GM19193 (cell line): Measurements from ENCODE around the gene DHX8.

Experiments used
- POLR2A ChIP-seq: IDR thresholded peaks from 4 replicates; pipeline ENCODE4 v1.6.1; 2011; ENCODE audit not compliant: insufficient read depth, insufficient read length; ENCODE audit errors: extremely low read depth

DHX8 gene

GRCh38 chr17:43534909-43535308 lies 51.1 kb downstream of the DHX8 start:
- TF ChIP-seq POLR2A: no peak

DNA sequence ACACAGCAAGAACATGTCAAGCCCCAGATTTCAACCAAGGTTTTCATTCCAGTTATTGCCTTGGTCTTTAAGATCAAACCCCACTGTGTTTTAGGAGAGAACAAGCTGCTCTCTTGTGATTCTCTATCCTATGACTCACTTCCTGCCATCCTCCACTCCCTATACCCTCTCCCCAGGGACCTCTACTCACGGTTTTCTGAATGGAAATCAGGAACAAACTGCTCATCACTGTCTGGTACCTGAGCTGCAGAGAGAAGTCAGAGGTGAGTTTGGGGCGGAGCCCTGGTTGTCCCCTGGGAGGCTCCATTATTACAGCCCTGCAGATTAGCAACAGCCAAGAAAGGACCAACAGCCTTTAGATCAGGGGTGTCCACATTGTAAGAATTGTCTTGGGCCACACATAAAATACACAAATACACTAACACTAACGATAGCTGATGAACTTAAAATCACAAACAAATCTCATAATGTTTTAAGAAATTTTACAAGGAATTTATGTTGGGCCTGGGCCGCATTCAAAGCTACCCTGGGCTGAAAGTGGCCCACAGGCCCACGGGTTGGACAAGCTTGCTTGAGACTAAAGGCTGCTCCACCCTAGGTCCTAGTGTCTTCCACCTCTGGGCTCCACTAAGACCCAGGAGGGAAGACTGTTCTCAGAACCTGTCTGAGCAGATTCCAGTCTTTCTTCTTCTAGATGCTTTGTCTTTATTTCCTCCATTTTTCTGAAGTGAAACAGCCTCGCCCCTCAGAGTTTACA lies 52.6 kb downstream of the DHX8 start:
- TF ChIP-seq POLR2A: no peak

- TF ChIP-seq POLR2A: no peak
Observed at GRCh38 chr17:43540821-43541674, 57.3 kb downstream of the DHX8 start.

GRCh38 chr17:43542859-43543258 lies 59.1 kb downstream of the DHX8 start:
- no peak for TF ChIP-seq POLR2A

DNA sequence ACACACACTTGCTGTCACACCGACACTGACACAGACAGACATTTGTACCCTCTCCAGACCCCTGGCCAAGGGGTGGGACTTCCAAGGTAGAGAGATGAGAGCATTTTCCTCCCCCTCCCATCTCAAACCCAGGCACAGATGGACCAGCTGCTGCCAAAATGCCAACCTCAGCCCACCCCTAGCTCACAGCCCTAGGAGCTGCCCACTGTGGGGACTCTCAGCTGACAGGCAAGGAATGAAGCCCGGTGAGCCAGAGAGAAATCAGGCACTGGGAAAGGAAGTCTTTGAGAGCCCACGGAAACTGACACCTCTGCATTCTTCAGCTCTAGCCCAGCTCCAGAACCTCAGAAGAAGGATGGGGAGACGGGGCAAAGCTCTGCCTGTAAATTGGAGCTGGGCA lies 59.5 kb downstream of the DHX8 start:
- no peak for TF ChIP-seq POLR2A

DNA sequence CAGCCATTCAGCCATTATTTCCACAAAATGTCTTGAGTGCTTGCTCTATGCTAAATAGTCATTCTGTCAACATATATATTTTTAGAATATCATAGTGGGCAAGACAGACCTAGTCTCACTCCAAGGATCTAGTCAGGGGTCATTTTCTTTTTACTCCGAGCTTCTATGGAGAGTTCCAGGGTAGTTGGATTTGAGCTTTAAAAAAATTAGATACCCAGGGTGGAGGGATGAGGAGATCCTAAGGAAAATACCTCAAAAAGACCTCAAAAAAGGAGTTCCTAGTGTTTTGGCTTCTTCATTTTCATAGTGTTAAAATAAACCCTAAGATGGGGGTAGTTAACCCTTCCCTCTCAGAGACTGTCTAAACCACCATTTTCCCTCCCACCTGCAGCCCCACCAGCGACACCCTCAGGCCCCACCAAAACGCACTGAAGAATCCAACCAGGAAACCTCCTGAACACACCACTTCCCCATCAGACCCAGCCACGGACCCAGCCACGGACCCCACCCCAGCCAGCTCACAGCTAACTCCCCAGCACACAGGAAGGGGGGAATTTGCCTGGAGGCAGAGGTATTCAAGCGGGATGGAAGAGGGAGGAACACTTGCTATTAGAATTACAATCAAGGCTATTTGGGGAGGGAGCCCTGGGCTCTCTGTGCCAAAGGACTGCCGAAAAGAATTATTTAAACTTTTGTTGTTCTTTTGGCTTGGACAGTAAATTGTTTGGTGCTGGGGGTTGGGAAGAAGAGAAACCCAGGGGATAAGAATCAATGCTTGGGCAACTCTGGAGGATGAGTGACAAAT lies 60.2 kb downstream of the DHX8 start:
- TF ChIP-seq POLR2A: no peak

GRCh38 chr17:43545383-43545632 lies 61.5 kb downstream of the DHX8 start:
- no peak for TF ChIP-seq POLR2A

DNA sequence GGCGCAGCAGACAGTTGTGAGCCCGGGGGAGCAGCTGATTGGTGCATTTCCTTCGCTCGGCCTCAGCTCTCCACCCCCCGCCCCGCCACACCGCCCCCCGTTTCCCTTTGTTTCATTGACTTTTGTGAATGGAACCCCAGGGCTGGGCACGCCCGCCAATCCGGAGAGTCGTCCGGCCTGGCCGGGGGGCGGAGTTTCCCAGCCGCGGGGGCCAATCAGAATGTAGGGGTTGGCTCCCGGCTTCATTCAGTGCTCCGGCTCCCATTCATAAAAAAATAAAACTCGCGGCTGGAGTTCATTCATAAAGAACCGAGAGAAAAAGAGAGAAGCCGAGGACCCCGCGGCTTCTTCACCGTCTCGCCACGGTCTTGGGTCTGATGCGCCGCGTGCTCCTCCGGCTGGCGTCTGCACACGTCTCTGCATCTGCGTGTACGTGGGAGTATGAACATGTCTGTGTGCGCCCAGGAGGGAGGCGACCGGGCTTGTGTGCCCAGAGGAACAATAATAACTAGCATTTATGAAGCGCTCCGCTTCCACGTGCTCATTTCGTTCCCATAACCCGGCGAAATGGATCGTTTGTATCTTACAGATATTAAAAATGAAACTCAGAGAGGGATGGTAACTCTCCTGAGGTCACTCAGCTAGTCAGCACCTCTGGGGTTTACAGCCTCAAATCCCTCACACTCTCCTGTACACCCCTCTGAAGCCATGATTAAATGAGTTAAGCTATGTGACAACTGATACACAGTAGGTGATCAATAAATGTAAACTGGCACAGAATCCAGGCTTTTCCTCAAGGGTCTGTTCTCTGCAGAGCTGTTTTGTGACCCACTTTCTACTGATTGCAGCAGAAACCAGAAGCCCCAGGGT lies 62.8 kb downstream of the DHX8 start, which contains the start of gene ETV4:
ETV4 (minus strand) TSS at position 22 of the 870 bp plus-strand sequence. CDS start 723 bp downstream, outside the sequence.
- no peak for TF ChIP-seq POLR2A

- TF ChIP-seq POLR2A: no peak
Observed at GRCh38 chr17:43547189-43547550, 63.4 kb downstream of the DHX8 start.

GRCh38 chr17:43547659-43548256 lies 64.0 kb downstream of the DHX8 start:
- TF ChIP-seq POLR2A: no peak

DNA sequence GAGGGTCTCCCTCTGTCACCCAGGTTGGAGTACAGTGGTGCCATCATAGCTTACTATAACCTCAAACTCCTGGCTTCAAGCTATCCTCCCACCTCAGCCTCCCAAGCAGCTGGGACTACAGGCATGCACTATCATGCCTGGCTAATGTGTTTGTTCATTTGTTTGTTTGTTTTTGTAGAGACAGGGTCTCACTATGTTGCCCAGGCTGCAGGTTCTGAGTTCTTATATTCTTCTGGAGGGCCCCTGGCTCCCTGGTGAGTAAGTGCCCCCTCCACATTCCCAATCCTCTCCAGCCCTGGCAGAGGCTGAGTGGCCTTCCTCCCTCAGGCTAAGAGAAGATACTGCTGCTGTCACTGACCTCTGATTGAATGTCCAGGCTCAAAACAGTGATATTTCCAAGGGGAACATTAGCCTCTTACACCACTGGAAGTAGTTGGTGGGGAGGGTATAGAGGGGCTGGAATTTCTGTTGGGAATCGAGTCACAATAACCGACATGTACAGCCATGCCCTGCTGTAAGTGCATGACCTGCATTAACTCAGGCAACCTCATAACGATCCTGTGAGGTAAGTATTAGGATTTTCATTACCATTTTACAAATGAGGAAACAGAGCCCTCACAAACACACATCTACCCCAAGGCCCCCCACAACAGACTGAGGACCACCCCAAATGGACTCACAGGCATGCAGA lies 65.1 kb downstream of the DHX8 start:
- TF ChIP-seq POLR2A: no peak

- TF ChIP-seq POLR2A: no peak
Observed at GRCh38 chr17:43549496-43549895, 65.7 kb downstream of the DHX8 start.

DNA sequence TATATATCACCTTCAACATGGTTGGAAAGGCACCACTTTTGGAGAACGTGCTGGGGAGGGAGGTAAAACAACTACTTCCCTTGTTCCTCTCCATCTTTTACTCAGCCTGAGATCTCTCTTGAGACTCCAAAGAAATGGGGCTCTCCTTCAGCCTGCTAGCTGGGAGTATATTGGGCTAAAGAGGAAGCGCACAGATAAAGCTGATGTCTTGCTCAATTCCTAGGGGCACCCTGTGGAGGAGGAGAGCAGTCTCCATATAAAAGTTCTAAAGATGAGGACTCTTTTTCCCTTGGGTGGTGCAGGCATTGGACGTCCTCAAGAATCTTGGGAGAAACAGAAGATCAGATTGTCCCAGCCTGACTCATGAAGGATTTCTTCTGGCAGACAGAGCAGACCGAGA lies 67.0 kb downstream of the DHX8 start:
- TF ChIP-seq POLR2A: no peak
